Measurements from ENCODE around the gene VPS8.

GRCh38 chr3:185030951-185031350 lies 219.0 kb downstream of the VPS8 start:
- TF ChIP-seq CTCF (IDR thresholded peaks at IDR 0.05; ENCODE audit: low read depth, low read length, missing input control) (no peak), TAF1 (conservative IDR thresholded peaks at IDR 0.05) (no peak), JUND (IDR thresholded peaks at IDR 0.05) (no peak), ZBTB33 (IDR thresholded peaks at IDR 0.05) (no peak), NR2F2 (IDR thresholded peaks at IDR 0.05) (no peak), RAD21 (IDR thresholded peaks at IDR 0.05) (no peak), HNF4A (conservative IDR thresholded peaks at IDR 0.05) (no peak), EGR1 (IDR thresholded peaks at IDR 0.05; ENCODE audit: low read depth in 2 of 2) (no peak)

All from liver (tissue), 3 donors.